GM21526 (cell line): ENCODE data around the gene GLIS1.
"Not testable (repeated sequence)": the region's sequence is repeated elsewhere in the genome, so short reads cannot be mapped to it uniquely, and the experiment has no call there.

Experiments used
- ATAC-seq: cut with Tn5 transposase; IDR thresholded peaks from one replicate; pipeline ENCODE4 v1.9.1; 2021; ENCODE audit warnings: moderate library complexity; ENCODE audit not compliant: unreplicated experiment, low FRiP score

GLIS1 gene

GRCh38 chr1:53656747-53657530, 82.0 kb downstream of the GLIS1 start:
- ATAC-seq, result no peak

GRCh38 chr1:53655931-53656746, 82.8 kb downstream of the GLIS1 start:
- ATAC-seq, result no peak

GRCh38 chr1:53654216-53655210, 84.5 kb downstream of the GLIS1 start:
- ATAC-seq, result no peak

- no peak for ATAC-seq
Observed at GRCh38 chr1:53653631-53654030, 85.3 kb downstream of the GLIS1 start.

GRCh38 chr1:53653200-53653575, 85.8 kb downstream of the GLIS1 start:
- ATAC-seq, result no peak

- no peak for ATAC-seq
Observed at GRCh38 chr1:53652441-53653199, 86.3 kb downstream of the GLIS1 start.

GRCh38 chr1:53651356-53651755, 87.6 kb downstream of the GLIS1 start:
- no peak for ATAC-seq

GRCh38 chr1:53648516-53648915, 90.4 kb downstream of the GLIS1 start:
- ATAC-seq, result no peak

- ATAC-seq, result not testable (repeated sequence)
Observed at GRCh38 chr1:53647915-53648314, 91.0 kb downstream of the GLIS1 start.

GRCh38 chr1:53646732-53647131, 92.2 kb downstream of the GLIS1 start:
- ATAC-seq, result no peak

- ATAC-seq, result no peak
Observed at GRCh38 chr1:53645690-53646078, 93.3 kb downstream of the GLIS1 start.

- no peak for ATAC-seq
Observed at GRCh38 chr1:53644909-53645689, 93.9 kb downstream of the GLIS1 start.

- no peak for ATAC-seq
Observed at GRCh38 chr1:53644496-53644895, 94.5 kb downstream of the GLIS1 start.

- ATAC-seq, result no peak
Observed at GRCh38 chr1:53643881-53644390, 95.0 kb downstream of the GLIS1 start.

- no peak for ATAC-seq
Observed at GRCh38 chr1:53643041-53643880, 95.7 kb downstream of the GLIS1 start.

- no peak for ATAC-seq
Observed at GRCh38 chr1:53642607-53643006, 96.4 kb downstream of the GLIS1 start.

GRCh38 chr1:53642215-53642555, 96.8 kb downstream of the GLIS1 start:
- no peak for ATAC-seq
